MM.1S (cell line): Measurements from ENCODE around the gene OR2D2.

ENCODE experiments used
- DNase-seq: peaks from one replicate; pipeline ENCODE4 v3.0.0-alpha.2; 2015
- H2AFZ ChIP-seq: fragments of 300-600 bp; sonication (generic); 2 replicates; pipeline ENCODE4 v1.6.0; 2016; ENCODE audit warnings: antibody characterized with exemption, low read length
- H3F3A ChIP-seq: fragments of 300-600 bp; sonication (generic); 2 replicates; pipeline ENCODE4 v1.6.1; 2016; ENCODE audit warnings: mild to moderate bottlenecking, antibody characterized with exemption, low read length, moderate library complexity, mixed read lengths; ENCODE audit not compliant: insufficient read depth
- H3K27ac ChIP-seq: fragments of 300-600 bp; sonication (generic); 2 replicates; pipeline ENCODE4 v1.5.1; 2016; ENCODE audit warnings: mild to moderate bottlenecking, low read length
- H3K27me3 ChIP-seq: fragments of 300-600 bp; sonication (generic); replicated peaks from 2 replicates; pipeline ENCODE4 v1.6.0; 2016; ENCODE audit warnings: low read length; ENCODE audit not compliant: insufficient read depth
- H3K36me3 ChIP-seq: fragments of 300-600 bp; sonication (generic); replicated peaks from 2 replicates; pipeline ENCODE4 v1.6.1; 2016; ENCODE audit warnings: mild to moderate bottlenecking, low read length, mixed read lengths; ENCODE audit not compliant: insufficient read depth
- H3K4me1 ChIP-seq: fragments of 300-600 bp; sonication (generic); 2 replicates; pipeline ENCODE4 v1.6.1; 2016; ENCODE audit warnings: low read length, mixed read lengths
- H3K4me2 ChIP-seq: fragments of 300-600 bp; sonication (generic); 2 replicates; pipeline ENCODE4 v1.6.0; 2016; ENCODE audit warnings: low read depth, low read length
- H3K4me3 ChIP-seq: fragments of 300-600 bp; sonication (generic); 2 replicates; pipeline ENCODE4 v1.5.1; 2016; ENCODE audit warnings: low read length, mixed read lengths
- H3K79me2 ChIP-seq: fragments of 300-600 bp; sonication (generic); 2 replicates; pipeline ENCODE4 v1.6.1; 2016; ENCODE audit warnings: mixed run types, low read length, mixed read lengths
- H3K9ac ChIP-seq: fragments of 300-600 bp; sonication (generic); 2 replicates; pipeline ENCODE4 v1.6.1; 2016; ENCODE audit warnings: low read length, mixed read lengths
- H3K9me2 ChIP-seq: fragments of 300-600 bp; sonication (generic); replicated peaks from 2 replicates; pipeline ENCODE4 v1.6.1; 2016; ENCODE audit warnings: mild to moderate bottlenecking, low read length, mixed read lengths; ENCODE audit not compliant: insufficient read depth
- H3K9me3 ChIP-seq: fragments of 300-600 bp; sonication (generic); replicated peaks from 2 replicates; pipeline ENCODE4 v1.6.1; 2016; ENCODE audit warnings: mild to moderate bottlenecking, low read length, mixed read lengths; ENCODE audit not compliant: insufficient read depth
- H4K20me1 ChIP-seq: fragments of 300-600 bp; sonication (generic); 2 replicates; pipeline ENCODE4 v1.6.1; 2016; ENCODE audit warnings: mild to moderate bottlenecking, low read length, moderate library complexity, mixed read lengths; ENCODE audit not compliant: insufficient read depth
- EZH2 ChIP-seq: fragments of 300-600 bp; sonication (generic); optimal IDR thresholded peaks from 2 replicates; pipeline ENCODE3; 2017; ENCODE audit warnings: low read depth, mild to moderate bottlenecking, antibody characterized with exemption, low read length, mixed read lengths
- EZH2phosphoT487 ChIP-seq: fragments of 300-600 bp; sonication (generic); IDR thresholded peaks from 2 replicates; pipeline ENCODE4 v1.6.1; 2018; ENCODE audit warnings: antibody characterized with exemption, low read length
- TF ChIP-seq, protein P1 (sequence below): fragments of 300-600 bp; sonication (generic); IDR thresholded peaks from 2 replicates; pipeline ENCODE4 v1.5.1; 2016; ENCODE audit warnings: antibody characterized with exemption, low read length, mixed read lengths

Gene OR2D2

DNA sequence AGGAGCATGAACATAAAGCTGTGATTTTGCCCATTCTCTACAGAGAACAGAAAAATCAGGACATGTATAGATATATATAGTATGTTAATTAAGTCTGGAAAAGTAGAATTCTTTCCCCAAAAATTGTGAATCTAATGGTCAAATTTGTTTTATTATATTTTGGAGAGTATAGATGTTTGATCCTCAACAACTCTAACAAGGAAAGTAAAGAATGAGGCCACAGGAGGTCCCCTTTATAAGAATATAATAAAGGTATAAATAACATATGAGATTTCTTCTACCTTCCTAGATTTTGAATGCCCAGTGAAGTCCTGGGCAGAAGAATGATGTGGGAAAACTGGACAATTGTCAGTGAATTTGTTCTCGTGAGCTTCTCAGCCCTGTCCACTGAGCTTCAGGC is 16.0 kb downstream of the OR2D2 start, which contains the start of gene OR10A4:
TSS of gene OR10A4 (plus strand) at position 301 of the 400 bp plus-strand sequence. CDS start at position 324, 23 bp downstream.
- Histone ChIP-seq H3K4me2 (no peak within 1 kb of the TSS), H4K20me1 (no peaks in the 10 kb centered on the region), H3K4me1 (no peaks in the 10 kb centered on the region), H3K9me2 (no peaks in the 10 kb centered on the region), H3K27ac (no peak within 1 kb of the TSS), H3K9me3 (no peaks in the 10 kb centered on the region), H3K79me2 (no peaks in the 10 kb centered on the region), H3F3A (no peaks in the 10 kb centered on the region), H3K4me3 (no peak within 1 kb of the TSS), H3K27me3 (no peaks in the 10 kb centered on the region), H3K9ac (no peak within 1 kb of the TSS), H3K36me3 (no peaks in the 10 kb centered on the region), H2AFZ (no peak within 1 kb of the TSS)
- no peak for DNase-seq
- TF ChIP-seq EZH2phosphoT487: no peak
- TF ChIP-seq EZH2: no peak
- TF ChIP-seq, protein P1, sequence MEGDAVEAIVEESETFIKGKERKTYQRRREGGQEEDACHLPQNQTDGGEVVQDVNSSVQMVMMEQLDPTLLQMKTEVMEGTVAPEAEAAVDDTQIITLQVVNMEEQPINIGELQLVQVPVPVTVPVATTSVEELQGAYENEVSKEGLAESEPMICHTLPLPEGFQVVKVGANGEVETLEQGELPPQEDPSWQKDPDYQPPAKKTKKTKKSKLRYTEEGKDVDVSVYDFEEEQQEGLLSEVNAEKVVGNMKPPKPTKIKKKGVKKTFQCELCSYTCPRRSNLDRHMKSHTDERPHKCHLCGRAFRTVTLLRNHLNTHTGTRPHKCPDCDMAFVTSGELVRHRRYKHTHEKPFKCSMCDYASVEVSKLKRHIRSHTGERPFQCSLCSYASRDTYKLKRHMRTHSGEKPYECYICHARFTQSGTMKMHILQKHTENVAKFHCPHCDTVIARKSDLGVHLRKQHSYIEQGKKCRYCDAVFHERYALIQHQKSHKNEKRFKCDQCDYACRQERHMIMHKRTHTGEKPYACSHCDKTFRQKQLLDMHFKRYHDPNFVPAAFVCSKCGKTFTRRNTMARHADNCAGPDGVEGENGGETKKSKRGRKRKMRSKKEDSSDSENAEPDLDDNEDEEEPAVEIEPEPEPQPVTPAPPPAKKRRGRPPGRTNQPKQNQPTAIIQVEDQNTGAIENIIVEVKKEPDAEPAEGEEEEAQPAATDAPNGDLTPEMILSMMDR: no peak

DNA sequence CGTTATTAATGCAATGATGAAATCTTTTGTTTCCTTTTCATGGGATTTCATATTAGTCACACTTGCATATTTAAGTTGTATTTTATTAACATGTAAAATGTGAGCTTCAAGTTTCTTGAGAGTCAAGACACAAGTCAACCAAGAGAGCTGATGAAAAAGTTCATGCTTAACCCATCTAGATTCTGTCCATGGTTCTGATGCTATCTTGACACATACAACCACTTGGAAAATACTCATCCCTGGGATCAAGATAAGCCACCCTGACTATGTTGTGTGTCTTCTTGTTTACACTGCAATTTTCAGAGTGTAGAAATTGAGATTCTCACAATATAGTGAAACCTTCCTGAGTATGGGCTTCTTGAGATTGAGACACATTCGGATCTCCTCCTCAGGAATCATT is 16.5 kb downstream of the OR2D2 start:
- Histone ChIP-seq H3K27me3 (no peaks in the 10 kb centered on the region), H3K36me3 (no peaks in the 10 kb centered on the region), H3K4me3 (no peak overlapping the region), H3K9ac (no peak overlapping the region), H3K79me2 (no peaks in the 10 kb centered on the region), H4K20me1 (no peaks in the 10 kb centered on the region), H3K9me3 (no peaks in the 10 kb centered on the region), H3K4me1 (no peaks in the 10 kb centered on the region), H3K9me2 (no peaks in the 10 kb centered on the region), H3F3A (no peaks in the 10 kb centered on the region), H3K4me2 (no peak overlapping the region), H3K27ac (no peak overlapping the region), H2AFZ (no peak overlapping the region)
- DNase-seq: no peak
- TF ChIP-seq, protein P1: no peak
- TF ChIP-seq EZH2 (no peak), EZH2phosphoT487 (no peak)

DNA sequence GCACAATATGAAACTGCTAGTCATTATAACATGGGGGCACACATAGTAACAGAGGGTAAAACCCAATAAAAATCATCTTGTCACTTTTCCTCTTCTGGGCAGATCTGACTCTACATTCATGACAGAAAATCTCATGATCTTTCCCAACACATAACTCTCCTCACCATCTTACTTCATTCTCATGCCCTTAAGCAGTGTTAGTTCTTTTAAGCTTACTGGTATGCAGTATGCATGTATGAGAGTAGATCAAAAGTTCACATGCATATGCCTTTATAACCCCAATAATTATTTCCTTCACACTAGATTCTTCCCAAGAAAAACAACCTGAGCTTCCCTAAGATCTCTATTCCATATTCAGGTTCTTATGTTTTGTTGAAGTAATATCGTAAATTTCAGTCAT is 21.0 kb downstream of the OR2D2 start:
- Histone ChIP-seq H3K9me3 (no peaks in the 10 kb centered on the region), H3K27ac (no peak overlapping the region), H3K9me2 (no peaks in the 10 kb centered on the region), H2AFZ (no peak overlapping the region), H3F3A (no peaks in the 10 kb centered on the region), H3K4me2 (no peak overlapping the region), H3K36me3 (no peaks in the 10 kb centered on the region), H4K20me1 (no peaks in the 10 kb centered on the region), H3K4me3 (no peak overlapping the region), H3K79me2 (no peaks in the 10 kb centered on the region), H3K27me3 (no peaks in the 10 kb centered on the region), H3K9ac (no peak overlapping the region), H3K4me1 (peaks cover 5% of the 10 kb centered on the region; the same call in 1 of the 2 replicates)
- DNase-seq: no peak
- TF ChIP-seq, protein P1: no peak
